ENCODE measurements around the gene FOXO3.
"Not testable (repeated sequence)": the region's sequence is repeated elsewhere in the genome, so short reads cannot be mapped to it uniquely, and the experiment has no call there.

The FOXO3 gene

DNA sequence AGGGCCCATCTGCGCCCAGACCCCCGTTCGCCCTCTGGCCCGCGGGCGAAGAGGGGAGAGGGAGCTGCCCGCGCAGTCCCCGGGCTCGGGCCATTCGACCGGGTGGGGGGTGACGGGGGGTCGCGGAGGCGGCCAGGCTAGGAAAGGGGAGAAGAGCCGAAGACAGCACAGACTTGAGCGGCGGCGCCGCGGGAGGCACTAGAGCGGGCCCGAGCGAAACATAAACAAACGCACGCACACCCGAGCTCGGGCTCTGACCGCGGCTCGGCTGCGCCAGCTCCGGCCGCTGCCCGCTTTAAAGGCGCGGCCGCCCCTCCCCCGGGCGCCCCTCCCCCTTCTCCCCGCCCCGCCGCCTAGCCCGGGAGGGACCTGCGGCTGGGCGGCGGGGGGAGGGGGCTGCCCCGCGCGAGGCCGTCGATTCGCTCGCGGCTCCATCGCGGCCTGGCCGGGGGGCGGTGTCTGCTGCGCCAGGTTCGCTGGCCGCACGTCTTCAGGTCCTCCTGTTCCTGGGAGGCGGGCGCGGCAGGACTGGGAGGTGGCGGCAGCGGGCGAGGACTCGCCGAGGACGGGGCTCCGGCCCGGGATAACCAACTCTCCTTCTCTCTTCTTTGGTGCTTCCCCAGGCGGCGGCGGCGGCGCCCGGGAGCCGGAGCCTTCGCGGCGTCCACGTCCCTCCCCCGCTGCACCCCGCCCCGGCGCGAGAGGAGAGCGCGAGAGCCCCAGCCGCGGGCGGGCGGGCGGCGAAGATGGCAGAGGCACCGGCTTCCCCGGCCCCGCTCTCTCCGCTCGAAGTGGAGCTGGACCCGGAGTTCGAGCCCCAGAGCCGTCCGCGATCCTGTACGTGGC is at the start of gene FOXO3:
TSS of gene FOXO3 (plus strand) at position 455 of the 846 bp plus-strand sequence. CDS start at position 747, 292 bp downstream.
- peak; percentile 78 for DNase-seq
- H3K36me3 Mint-ChIP-seq (ENCODE audit: low read depth), result peaks cover 17% of the 10 kb centered on the region
- H3K4me3 Mint-ChIP-seq, result peak within 1 kb of the TSS; percentile 90
- H3K9me3 Mint-ChIP-seq, result no peaks in the 10 kb centered on the region
- H3K27ac Mint-ChIP-seq, result peak within 1 kb of the TSS; percentile 87
- peaks cover 14% of the 10 kb centered on the region for H3K27me3 Mint-ChIP-seq
- H3K4me1 Mint-ChIP-seq (ENCODE audit: low read depth), result peaks cover 51% of the 10 kb centered on the region

- no peak overlapping the region for H3K27ac Mint-ChIP-seq
- H3K9me3 Mint-ChIP-seq, result no peaks in the 10 kb centered on the region
- no peak overlapping the region for H3K4me3 Mint-ChIP-seq
- no peaks in the 10 kb centered on the region for H3K27me3 Mint-ChIP-seq
- no peak for DNase-seq
- no peaks in the 10 kb centered on the region for H3K4me1 Mint-ChIP-seq (ENCODE audit: low read depth)
- peaks cover 1% of the 10 kb centered on the region for H3K36me3 Mint-ChIP-seq (ENCODE audit: low read depth)
Observed at GRCh38 chr6:108518714-108519576, 41.8 kb upstream of the FOXO3 start.

DNA sequence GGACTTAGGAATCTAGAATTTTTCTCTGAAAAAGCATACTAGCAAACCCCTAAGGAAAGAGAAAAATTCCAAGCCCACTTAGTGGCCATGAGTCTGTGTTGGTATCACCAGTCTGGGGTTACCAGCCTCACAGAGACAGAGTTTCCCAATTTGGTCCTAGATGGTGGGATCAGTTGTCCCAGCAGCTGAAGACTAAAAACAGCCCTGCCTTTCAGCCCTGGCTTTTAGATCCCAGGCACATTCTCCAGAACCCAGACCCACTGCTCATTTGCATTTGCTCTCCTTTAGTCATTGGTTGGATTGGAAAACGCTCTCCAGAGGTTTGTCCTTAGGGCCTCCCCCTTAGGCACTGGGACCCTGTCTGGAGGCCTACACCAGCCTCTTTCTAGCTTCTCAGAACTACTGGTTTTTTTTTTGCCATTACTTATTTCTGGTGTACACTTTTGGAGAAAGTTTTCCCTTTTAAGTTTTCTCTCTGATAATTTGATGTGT is 39.1 kb upstream of the FOXO3 start:
- no peaks in the 10 kb centered on the region for H3K4me1 Mint-ChIP-seq (ENCODE audit: low read depth)
- H3K36me3 Mint-ChIP-seq (ENCODE audit: low read depth), result peaks cover 1% of the 10 kb centered on the region
- no peak for DNase-seq
- no peak overlapping the region for H3K27ac Mint-ChIP-seq
- no peak overlapping the region for H3K4me3 Mint-ChIP-seq
- H3K27me3 Mint-ChIP-seq, result no peaks in the 10 kb centered on the region
- no peaks in the 10 kb centered on the region for H3K9me3 Mint-ChIP-seq

- no peak for DNase-seq
- Mint-ChIP-seq H3K9me3 (no peaks in the 10 kb centered on the region), H3K4me3 (no peak overlapping the region), H3K36me3 (ENCODE audit: low read depth) (peaks cover 1% of the 10 kb centered on the region), H3K27ac (no peak overlapping the region), H3K4me1 (ENCODE audit: low read depth) (no peaks in the 10 kb centered on the region), H3K27me3 (no peaks in the 10 kb centered on the region)
Observed at GRCh38 chr6:108523697-108524096, 37.0 kb upstream of the FOXO3 start.

DNA sequence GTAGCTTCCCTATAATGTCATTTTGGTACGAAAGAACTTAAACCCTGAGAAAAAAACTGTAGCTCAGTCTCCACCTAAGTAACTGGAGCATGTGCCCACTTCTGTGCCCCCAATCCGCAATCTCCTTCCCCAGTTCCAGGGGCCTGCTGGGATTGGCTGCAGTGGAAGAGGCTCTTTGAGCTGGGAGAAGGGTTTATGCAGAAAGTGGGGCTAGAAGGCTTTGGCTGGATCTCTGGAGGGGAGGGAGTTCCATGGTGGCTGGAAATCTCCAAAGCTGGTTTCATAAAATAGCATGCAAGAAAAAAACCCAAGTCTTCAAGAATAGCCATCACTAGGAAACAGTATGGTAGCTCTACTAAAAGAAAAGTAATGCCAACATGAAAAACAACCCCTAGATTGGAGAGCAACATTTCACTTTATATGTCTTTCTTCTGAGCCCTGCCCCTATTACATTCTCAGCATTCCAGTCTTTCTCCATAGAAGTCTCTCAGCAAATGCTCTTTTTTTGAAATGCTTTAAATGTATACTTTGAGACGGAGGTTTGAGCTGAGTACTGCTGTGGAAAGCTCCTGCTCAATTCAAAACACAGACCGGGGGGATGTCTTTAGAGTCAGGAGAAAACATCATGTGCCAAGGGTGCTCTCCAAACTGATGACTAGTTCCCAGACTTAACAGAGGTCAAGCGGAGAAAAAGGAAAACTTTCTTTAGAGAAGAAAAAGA is 36.0 kb upstream of the FOXO3 start:
- Mint-ChIP-seq H3K27me3 (no peaks in the 10 kb centered on the region), H3K9me3 (no peaks in the 10 kb centered on the region), H3K36me3 (ENCODE audit: low read depth) (peaks cover 1% of the 10 kb centered on the region), H3K4me3 (no peak overlapping the region), H3K27ac (no peak overlapping the region), H3K4me1 (ENCODE audit: low read depth) (no peaks in the 10 kb centered on the region)
- no peak for DNase-seq

- no peaks in the 10 kb centered on the region for H3K9me3 Mint-ChIP-seq
- no peaks in the 10 kb centered on the region for H3K4me1 Mint-ChIP-seq (ENCODE audit: low read depth)
- no peak for DNase-seq
- H3K27me3 Mint-ChIP-seq, result no peaks in the 10 kb centered on the region
- peaks cover 1% of the 10 kb centered on the region for H3K36me3 Mint-ChIP-seq (ENCODE audit: low read depth)
- no peak overlapping the region for H3K27ac Mint-ChIP-seq
- H3K4me3 Mint-ChIP-seq, result no peak overlapping the region
Observed at GRCh38 chr6:108526739-108527174, 34.0 kb upstream of the FOXO3 start.

DNA sequence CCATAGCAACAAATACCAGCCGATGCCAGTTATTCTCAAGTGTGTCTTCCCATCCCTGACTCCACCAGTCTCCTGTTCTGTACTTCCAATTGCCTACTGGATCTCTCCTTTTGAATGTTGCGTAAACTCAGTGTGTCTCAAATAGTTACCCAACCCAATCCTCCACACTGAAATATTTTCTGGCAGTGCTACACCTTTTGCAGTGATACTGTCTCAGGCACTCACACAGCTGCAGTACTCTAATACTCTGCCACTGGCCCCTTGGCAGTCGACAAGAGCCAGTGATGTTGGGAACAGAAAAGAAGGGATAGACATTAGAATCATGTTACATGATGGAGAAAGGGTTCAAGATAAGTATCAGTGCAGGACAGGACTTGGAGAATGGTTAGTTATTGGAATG is 31.8 kb upstream of the FOXO3 start:
- no peaks in the 10 kb centered on the region for H3K27me3 Mint-ChIP-seq
- H3K27ac Mint-ChIP-seq, result no peak overlapping the region
- no peaks in the 10 kb centered on the region for H3K9me3 Mint-ChIP-seq
- no peaks in the 10 kb centered on the region for H3K36me3 Mint-ChIP-seq (ENCODE audit: low read depth)
- H3K4me1 Mint-ChIP-seq (ENCODE audit: low read depth), result no peaks in the 10 kb centered on the region
- DNase-seq, result no peak
- H3K4me3 Mint-ChIP-seq, result no peak overlapping the region

GRCh38 chr6:108531332-108531731 is 29.4 kb upstream of the FOXO3 start:
- H3K4me1 Mint-ChIP-seq (ENCODE audit: low read depth), result no peaks in the 10 kb centered on the region

GRCh38 chr6:108535114-108535742 is 25.5 kb upstream of the FOXO3 start:
- DNase-seq, result no peak
- Mint-ChIP-seq H3K36me3 (ENCODE audit: low read depth) (no peaks in the 10 kb centered on the region), H3K27ac (no peak overlapping the region), H3K9me3 (no peaks in the 10 kb centered on the region), H3K27me3 (peaks cover 6% of the 10 kb centered on the region), H3K4me1 (ENCODE audit: low read depth) (no peaks in the 10 kb centered on the region), H3K4me3 (no peak overlapping the region)

More at GRCh38 chr6:108531332-108531731, 29.4 kb upstream of the FOXO3 start:
- Mint-ChIP-seq H3K4me3 (no peak overlapping the region), H3K9me3 (no peaks in the 10 kb centered on the region), H3K27ac (no peak overlapping the region), H3K27me3 (no peaks in the 10 kb centered on the region), H3K36me3 (ENCODE audit: low read depth) (no peaks in the 10 kb centered on the region)
- DNase-seq, result no peak

- H3K27ac Mint-ChIP-seq, DNase-seq: not testable (repeated sequence)
Observed at GRCh38 chr6:108535920-108536535, 24.7 kb upstream of the FOXO3 start.

GRCh38 chr6:108541843-108542759 is 18.6 kb upstream of the FOXO3 start:
- peak; percentile 69 for DNase-seq
- Mint-ChIP-seq H3K4me3 (no peak overlapping the region), H3K27me3 (peaks cover 13% of the 10 kb centered on the region), H3K4me1 (ENCODE audit: low read depth) (peaks cover 14% of the 10 kb centered on the region), H3K27ac (no peak overlapping the region), H3K36me3 (ENCODE audit: low read depth) (no peaks in the 10 kb centered on the region), H3K9me3 (no peaks in the 10 kb centered on the region)

More at GRCh38 chr6:108535920-108536535, 24.7 kb upstream of the FOXO3 start:
- not testable (repeated sequence) for H3K36me3 Mint-ChIP-seq (ENCODE audit: low read depth); H3K27me3 Mint-ChIP-seq; H3K4me1 Mint-ChIP-seq (ENCODE audit: low read depth); H3K9me3 Mint-ChIP-seq; H3K4me3 Mint-ChIP-seq

DNA sequence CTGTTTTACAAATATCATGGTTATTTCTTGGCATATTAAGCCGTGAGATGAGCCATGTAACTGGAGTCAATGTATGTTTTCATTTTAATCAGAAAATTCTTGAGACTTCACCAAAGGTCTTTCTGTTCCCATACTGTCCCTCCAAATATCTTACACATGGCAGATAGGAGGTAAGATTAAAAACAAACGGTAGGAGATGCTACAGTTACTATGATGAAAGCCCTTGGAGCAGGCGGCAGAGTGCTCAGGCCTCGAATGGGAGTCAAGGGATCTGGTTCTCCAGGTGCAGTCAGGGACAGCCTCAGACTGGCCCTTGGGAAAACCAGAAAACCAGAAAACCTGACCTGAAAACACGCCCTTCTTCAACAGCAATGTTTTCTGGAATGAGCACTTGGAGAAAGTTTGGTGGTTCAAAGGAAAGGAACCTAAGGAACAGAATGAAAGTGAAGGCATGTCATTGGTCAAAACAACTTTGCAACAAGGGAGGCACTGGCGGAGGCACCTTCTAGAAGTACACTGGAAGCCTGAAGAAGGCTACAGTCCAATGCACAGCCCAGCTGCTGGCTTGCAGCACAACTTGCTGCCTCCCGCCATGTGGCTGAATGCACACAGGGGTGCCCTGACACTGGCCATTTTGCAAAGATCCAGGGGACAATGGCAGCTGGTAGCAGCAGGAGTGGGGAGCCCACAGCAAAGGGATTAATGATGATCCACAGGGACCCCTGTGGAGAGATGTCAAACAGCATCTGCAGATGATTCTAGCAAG is 17.4 kb upstream of the FOXO3 start:
- Mint-ChIP-seq H3K36me3 (ENCODE audit: low read depth) (no peaks in the 10 kb centered on the region), H3K4me1 (ENCODE audit: low read depth) (peaks cover 14% of the 10 kb centered on the region), H3K9me3 (no peaks in the 10 kb centered on the region), H3K27ac (no peak overlapping the region), H3K27me3 (peaks cover 10% of the 10 kb centered on the region), H3K4me3 (no peak overlapping the region)
- DNase-seq, result no peak

All from activated T-cell treated with anti-CD3 and anti-CD28 coated beads, Interleukin-2, amount 50 U/mL, for 24 hours (primary cell).